ENCODE results near the gene ST3GAL5.

GRCh38 chr2:85899284-85899683 is 10.5 kb upstream of the ST3GAL5 start:
- TF ChIP-seq POLR2A (IDR thresholded peaks at IDR 0.05; ENCODE audit: low read length) (no peak), GATA1 (IDR thresholded peaks at IDR 0.05; ENCODE audit: low read depth, low read length) (no peak)

Data from erythroblast (primary cell).